Measurements from ENCODE around the gene DDAH2. TPM values are rescaled to one million over a fixed set of nuclear protein-coding genes. Genes with fewer than 3 reads are reported as not detected.

DDAH2 gene
- total RNA-seq, 1 donor from 2014 or later = 72.4 TPM

GRCh38 chr6:31768363-31769257 is 39.5 kb upstream of the DDAH2 start:
- Histone ChIP-seq H3K9me3 (ENCODE audit: insufficient read depth, low read depth, low read length) (no peaks in the 10 kb centered on the region), H2AFZ (ENCODE audit: low read depth, low read length) (no peak overlapping the region), H4K20me1 (ENCODE audit: insufficient read depth, low read length) (no peaks in the 10 kb centered on the region), H3K27ac (ENCODE audit: low read depth, low read length) (no peak overlapping the region), H3K9ac (ENCODE audit: low read length) (no peak overlapping the region), H3K4me3 (ENCODE audit: insufficient read depth, low read depth, low read length) (no peak overlapping the region), H3K79me2 (ENCODE audit: insufficient read depth, low read length) (no peaks in the 10 kb centered on the region), H3K27me3 (ENCODE audit: insufficient read depth, low read length) (no peaks in the 10 kb centered on the region), H3K36me3 (ENCODE audit: insufficient read depth, low read length) (no peaks in the 10 kb centered on the region), H3K4me2 (ENCODE audit: low read length) (no peak overlapping the region), H3K4me1 (ENCODE audit: insufficient read depth, low read length) (peaks cover 9% of the 10 kb centered on the region)
- Mint-ChIP-seq H3K27me3 (ENCODE audit: low read depth, unreplicated experiment) (no peaks in the 10 kb centered on the region), H3K36me3 (ENCODE audit: low read depth, unreplicated experiment) (peaks cover 5% of the 10 kb centered on the region), H3K9me3 (ENCODE audit: unreplicated experiment) (no peaks in the 10 kb centered on the region), H3K4me3 (ENCODE audit: unreplicated experiment) (no peak overlapping the region), H3K27ac (ENCODE audit: unreplicated experiment) (no peak overlapping the region), H3K4me1 (ENCODE audit: low read depth, unreplicated experiment) (peaks cover 2% of the 10 kb centered on the region)
- no peak for DNase-seq (ENCODE audit: low read depth)
- no peak for FAIRE-seq
- TF ChIP-seq CTCF (IDR thresholded peaks at IDR 0.05; ENCODE audit: insufficient read depth, low read depth, low read length) (no peak), EZH2 (IDR thresholded peaks at IDR 0.05; ENCODE audit: insufficient read depth, low read length) (no peak)

- Mint-ChIP-seq H3K4me3 (ENCODE audit: unreplicated experiment) (no peak overlapping the region), H3K9me3 (ENCODE audit: unreplicated experiment) (no peaks in the 10 kb centered on the region), H3K27me3 (ENCODE audit: low read depth, unreplicated experiment) (no peaks in the 10 kb centered on the region), H3K4me1 (ENCODE audit: low read depth, unreplicated experiment) (peaks cover 6% of the 10 kb centered on the region), H3K36me3 (ENCODE audit: low read depth, unreplicated experiment) (peaks cover 6% of the 10 kb centered on the region), H3K27ac (ENCODE audit: unreplicated experiment) (no peak overlapping the region)
- DNase-seq (ENCODE audit: low read depth) (no peak), FAIRE-seq (no peak)
- H2AFZ ChIP-seq (ENCODE audit: low read depth, low read length) = no peak overlapping the region
- no peaks in the 10 kb centered on the region for H4K20me1 ChIP-seq (ENCODE audit: insufficient read depth, low read length)
- H3K36me3 ChIP-seq (ENCODE audit: insufficient read depth, low read length) = no peaks in the 10 kb centered on the region
- TF ChIP-seq CTCF (IDR thresholded peaks at IDR 0.05; ENCODE audit: insufficient read depth, low read depth, low read length) (no peak), EZH2 (IDR thresholded peaks at IDR 0.05; ENCODE audit: insufficient read depth, low read length) (no peak)
- no peaks in the 10 kb centered on the region for H3K79me2 ChIP-seq (ENCODE audit: insufficient read depth, low read length)
- H3K4me1 ChIP-seq (ENCODE audit: insufficient read depth, low read length) = peaks cover 12% of the 10 kb centered on the region
- H3K9ac ChIP-seq (ENCODE audit: low read length) = no peak overlapping the region
- H3K4me3 ChIP-seq (ENCODE audit: insufficient read depth, low read depth, low read length) = no peak overlapping the region
- H3K4me2 ChIP-seq (ENCODE audit: low read length) = no peak overlapping the region
- no peaks in the 10 kb centered on the region for H3K9me3 ChIP-seq (ENCODE audit: insufficient read depth, low read depth, low read length)
- H3K27ac ChIP-seq (ENCODE audit: low read depth, low read length) = no peak overlapping the region
- no peaks in the 10 kb centered on the region for H3K27me3 ChIP-seq (ENCODE audit: insufficient read depth, low read length)
These were observed 38.1 kb upstream of the DDAH2 start for GRCh38 chr6:31767096-31767645.
